HG02852 (cell line): ENCODE results near the gene ATG101.
"Not testable (repeated sequence)": the region's sequence is repeated elsewhere in the genome, so short reads cannot be mapped to it uniquely, and the experiment has no call there.

Source experiments
- ATAC-seq: cut with Tn5 transposase; IDR thresholded peaks from one replicate; pipeline ENCODE4 v1.9.1; 2021; ENCODE audit warnings: mild to moderate bottlenecking, moderate library complexity; ENCODE audit not compliant: unreplicated experiment

Gene ATG101

DNA sequence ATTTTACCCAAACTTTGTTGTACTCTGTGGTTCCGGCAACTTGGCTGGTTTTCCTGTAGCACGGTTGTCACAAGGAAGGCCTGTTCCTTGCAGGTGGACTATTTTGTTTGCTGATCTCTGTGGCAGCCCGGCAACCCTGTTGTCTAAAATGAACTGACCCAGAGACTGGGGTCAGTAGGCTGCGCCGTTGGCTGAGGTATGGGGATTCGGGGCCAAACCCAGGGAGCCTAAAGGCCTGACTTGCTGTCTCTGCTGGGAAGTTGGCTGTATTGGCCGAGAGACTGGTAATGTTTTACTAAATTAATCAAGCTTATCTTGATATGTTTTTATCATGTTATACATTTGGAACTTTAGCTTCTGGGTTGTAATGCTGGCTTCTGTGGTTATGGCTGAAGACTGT is 23.6 kb downstream of the ATG101 start:
- no peak for ATAC-seq

DNA sequence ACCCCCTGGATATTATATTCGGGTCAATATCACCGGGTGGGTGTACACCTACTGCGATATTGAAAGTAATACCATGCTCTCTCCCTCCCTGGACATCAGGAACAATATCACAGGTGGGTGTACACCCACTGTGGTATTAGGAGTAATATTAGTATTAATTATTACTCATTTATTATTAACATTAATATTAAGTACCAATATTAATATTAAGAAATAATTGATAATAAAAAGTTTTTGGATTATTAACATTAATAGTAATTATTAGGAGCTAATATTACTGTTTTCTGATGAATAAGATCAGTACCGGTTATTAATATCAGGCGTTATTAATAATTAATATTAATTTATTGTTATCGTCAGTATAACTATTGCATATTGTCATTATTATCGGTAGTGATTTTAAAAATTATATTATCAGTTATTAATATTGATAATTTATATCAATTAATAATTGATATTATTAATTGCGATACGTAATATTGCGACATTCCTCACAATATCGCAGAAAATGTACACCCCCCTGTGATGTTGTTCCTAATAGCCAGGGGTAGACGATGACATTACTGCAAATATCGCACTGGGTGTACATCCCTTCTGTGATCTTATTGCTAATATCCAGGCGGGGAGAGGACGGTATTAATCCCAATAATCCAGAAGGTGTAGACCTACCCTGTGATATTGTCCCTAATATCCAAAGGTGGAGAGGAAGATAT is 26.7 kb downstream of the ATG101 start:
- no peak for ATAC-seq

DNA sequence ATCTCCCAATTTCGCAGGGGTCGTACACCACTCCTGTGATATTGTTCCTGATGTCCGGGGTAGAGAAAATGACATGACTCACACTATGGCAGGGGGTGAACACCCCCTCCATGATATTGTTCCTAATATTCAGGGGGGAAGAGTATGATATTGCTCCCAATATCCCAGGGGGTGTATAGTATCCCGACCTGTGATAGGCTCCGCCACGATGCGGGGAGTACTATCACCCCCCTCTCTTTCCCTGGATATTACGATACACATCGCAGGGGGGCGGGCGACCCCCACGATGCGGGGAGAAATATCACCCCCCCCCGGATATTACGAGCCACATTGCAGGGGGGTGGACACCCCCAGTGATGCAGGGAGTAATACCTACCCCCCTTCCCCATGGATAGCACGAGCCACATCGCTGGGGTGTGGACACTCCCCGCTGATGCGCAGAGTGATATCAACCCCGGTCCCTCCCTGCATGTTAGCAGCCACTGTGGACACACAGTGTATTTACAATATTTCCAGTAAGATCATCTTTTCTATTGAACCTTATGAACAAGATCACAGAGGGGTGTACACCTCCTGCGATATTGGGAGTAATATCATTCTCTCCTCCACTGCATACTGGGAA is 27.4 kb downstream of the ATG101 start:
- no peak for ATAC-seq

DNA sequence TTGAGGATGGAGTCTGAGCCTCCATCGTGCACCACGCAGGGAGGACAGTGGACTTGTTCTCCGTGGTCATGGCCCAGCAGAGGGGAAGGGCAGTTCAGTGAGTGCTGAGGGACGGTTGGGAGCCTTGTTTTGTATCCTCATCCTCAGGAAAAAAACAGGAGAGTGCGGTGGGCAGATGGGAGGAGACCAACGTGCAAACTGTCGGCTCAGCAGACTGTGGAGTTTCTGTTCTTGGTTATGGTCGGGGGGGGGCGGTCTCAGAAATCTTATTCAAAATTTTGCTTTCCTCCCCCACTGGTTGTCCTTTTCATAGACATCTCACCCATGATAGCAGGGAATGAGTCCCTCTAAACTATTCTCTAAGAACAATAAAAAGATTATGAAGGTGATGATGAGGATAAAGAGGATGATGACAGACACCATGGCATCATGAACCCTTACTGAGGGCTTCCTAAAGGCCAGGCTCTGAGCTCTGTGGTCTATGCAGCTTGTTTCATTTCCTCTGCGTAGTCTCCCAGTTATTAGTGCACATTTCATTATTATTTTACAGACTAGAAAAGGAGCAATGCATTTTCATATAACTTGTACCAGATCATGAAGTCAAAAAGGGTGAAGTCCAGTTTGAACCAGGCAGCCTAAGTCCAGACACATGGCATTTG is 34.8 kb downstream of the ATG101 start:
- ATAC-seq = not testable (repeated sequence)

DNA sequence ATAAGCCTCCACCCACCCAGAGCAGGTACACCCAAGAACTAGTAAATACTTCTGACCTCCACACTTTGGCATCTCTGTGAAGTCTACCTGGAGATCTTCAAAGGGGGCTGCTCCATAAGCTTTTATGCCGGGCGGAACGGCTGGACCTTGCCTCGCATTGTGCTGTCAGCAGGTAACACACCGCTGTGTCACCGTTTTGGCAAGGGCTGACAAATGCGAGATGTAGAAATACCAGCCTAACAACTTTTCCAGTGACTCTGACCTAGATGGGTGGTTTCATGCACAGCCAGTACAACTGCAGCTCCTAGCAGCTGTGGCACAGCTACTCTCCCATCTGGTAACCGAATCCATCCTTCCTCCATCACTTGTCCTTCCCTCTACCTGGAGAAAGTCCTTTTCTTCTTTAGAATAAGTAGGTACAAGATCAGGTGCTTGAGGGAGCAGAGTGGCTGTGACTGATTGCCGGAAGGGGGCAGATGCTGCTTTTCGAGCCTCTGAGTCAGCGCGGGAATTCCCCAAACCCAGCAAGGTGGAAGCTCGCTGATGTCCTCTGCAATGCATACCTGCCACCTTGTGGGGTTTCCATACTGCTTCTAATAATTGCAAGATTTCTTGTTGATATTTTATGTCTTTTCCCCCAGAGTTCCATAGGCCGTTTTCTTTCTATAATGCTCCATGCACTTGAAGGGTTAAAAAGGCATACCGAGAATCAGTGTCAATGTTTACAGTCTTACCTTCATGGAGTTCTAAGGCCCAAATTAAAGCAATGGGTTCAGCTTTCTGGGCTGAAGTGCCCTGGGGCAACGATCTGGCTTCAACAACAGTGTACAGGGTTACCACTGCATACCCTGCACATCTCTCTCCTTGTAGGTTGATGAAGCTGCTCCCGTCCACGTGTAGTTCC is 46.7 kb downstream of the ATG101 start:
- not testable (repeated sequence) for ATAC-seq

DNA sequence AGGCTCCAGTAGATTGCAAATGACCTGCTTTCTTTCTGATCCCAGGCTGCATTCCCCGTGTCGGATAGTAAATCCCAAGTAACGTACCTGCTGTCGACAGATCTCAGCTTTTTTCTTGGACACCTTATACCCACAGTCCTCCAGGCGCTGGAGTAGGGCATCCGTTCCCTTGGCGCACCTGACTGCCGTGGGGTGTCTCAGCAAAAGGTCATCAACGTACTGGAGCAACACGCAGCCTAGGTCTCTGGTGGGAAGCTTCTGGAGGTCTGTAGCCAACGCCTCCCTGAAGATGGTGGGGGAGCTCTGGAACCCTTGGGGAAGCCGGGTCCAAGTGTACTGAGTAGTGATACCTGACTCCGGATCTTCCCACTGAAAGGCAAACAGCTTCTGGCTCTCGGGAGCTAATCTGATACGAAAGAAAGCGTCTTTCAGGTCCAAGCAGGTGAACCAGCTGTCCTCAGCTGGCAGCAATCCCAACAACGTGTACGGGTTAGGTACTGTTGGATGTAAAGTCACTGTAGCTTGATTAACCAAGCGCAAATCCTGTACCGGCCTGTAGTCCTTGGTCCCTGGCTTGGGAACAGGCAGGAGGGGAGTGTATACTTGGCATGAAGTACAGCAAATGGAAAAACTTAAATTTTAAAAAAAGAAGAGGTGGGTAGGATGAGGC is 48.2 kb downstream of the ATG101 start:
- peak; percentile 27 for ATAC-seq

DNA sequence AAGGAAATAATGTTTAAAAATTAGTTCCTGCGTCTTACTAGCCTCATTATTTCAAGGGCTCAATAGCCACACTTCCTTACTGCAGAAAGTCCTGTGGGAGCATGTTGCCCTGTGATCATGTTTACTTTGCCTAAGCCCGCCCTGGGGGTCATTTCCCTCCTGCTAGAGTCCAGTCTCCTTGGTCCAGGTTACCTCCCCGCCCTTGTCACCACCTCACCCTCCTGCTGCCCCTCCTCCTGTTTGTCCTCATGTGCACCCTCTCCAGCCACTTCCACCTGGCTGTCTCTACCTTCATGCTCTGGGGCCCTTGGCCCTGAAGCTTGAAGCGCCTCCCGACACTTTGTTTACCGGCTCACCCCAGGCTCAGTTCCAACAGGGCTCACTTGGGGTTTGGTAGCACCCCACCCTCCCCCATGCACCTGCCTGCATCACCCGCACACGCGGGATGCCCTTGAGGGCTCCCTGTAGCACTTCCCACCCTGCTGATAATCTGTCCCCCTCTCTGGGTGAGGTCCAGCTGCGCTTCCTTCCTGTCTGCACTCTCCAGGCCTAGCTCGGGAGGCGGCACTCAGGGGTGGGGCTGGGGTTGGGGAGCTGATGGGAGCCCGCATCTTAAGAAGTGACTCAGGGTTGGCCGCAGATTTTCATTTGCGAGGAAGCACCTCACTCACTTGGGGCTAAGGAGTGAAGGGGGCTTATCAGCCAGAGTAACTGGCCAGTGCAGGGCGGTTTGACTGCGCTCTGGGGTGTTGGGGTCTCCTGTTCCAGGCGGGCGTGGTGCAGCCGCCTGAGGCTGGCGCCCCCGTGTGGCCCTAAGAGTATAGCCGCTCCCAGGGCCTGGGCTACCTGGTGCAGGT is 49.8 kb downstream of the ATG101 start:
- ATAC-seq = no peak

DNA sequence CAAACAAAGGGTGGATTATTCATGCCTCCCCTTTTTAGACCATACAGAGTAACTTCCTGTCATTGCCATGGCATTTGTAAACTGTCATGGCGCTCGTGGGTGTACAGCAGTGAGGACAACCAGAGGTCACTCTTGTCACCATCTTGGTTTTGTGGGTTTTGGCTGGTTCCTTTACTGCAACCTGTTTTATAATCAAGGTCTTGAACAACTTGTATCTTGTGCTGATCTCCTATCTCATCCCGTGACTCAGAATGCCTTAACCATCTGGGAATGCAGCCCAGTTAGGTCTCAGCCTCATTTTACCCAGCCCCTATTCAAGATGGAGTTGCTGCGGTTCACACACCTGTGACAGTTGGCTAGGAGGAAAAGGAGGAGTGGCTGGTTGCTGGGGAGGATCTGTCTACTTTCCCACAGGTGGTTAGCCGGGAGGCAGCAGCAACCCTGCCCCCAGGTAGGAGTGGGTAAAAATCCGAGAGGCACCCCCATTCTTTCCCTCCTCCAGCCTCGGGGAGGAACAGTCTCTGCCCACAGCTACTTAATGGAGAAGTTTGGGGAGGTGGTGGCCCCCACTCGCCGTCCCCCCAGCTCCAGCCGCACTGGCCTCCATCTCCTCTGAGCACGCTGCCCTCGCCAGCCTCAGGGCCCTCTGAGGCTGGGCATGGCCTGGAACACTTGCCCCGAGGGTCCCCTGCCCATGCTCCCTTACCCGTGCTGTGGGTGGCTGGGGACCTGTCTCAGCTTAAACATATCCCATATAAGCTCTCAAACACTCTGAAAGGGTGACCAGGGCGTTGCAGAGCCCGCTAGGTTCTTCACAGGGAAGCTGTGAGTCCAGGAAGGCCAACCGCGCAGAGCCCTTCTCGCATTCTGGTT is 51.4 kb downstream of the ATG101 start:
- ATAC-seq = no peak

DNA sequence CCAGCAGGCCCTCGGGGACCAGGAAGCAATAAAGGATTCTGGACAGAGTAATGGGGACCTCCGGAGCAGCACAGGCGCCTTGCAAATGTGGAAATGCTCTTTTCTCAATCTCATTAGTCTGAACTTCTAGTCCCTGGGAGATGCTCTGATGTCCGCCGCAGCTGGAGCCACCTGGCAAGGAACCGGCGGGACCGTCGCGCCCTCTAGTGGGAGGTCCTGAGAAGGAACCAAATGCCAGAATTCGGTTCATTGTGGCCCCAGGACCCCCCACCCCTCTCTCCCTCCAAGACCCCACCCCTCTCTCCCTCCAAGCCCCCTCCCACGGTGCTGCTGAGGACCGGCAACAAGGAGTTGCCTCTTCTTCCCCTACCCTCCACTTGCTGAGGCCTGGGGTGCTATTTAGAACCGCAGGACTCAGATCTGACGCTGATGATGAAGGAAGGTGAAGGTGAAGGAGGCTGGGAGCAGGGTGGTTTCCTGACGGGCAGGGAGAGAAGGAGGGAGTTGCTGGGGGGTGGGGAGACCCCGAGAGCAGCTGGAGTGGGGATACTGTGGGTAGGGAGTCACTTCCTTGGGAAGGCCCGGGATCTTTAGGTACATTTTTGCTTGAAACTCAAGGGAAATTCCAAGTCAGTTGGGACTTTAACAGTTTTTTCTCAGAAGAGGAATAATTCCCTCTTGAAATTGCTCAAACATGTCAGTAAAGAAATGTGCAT is 52.2 kb downstream of the ATG101 start:
- no peak for ATAC-seq

DNA sequence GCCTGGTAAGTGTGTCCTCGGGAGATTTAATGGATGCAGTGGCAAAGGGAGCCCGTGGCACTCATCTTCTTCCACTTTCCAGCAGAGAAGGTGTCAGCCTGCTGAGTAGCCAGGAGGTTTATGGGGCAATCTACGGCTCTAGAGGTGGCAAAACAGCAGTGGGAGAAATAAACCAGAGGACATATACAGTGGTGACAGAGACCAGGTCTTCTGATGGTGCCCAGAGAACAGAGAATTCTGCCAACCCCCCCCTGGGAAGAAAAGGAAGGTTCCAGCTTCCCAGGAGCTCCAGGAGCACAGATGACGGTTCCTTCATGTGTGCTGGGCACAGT is 52.7 kb downstream of the ATG101 start:
- no peak for ATAC-seq

DNA sequence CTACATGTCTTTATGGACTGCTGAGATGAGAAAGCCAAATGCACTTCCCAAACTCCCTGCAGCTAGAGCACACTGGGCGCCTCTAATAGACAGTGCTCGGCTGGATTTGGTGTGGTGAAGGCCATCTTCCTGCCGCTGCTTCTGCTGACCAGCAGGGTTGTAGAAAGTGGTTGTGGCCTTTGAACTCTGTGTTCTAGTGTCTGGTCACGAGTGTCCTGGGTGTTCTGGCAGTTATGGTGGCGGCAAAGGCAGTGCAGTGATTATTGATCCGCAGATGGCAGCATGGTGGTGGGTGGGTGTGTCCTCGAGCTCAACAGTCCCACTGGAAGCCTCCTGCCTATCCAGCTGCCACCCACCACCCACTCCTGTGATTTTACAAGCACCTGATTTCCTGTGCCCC is 53.1 kb downstream of the ATG101 start:
- no peak for ATAC-seq

DNA sequence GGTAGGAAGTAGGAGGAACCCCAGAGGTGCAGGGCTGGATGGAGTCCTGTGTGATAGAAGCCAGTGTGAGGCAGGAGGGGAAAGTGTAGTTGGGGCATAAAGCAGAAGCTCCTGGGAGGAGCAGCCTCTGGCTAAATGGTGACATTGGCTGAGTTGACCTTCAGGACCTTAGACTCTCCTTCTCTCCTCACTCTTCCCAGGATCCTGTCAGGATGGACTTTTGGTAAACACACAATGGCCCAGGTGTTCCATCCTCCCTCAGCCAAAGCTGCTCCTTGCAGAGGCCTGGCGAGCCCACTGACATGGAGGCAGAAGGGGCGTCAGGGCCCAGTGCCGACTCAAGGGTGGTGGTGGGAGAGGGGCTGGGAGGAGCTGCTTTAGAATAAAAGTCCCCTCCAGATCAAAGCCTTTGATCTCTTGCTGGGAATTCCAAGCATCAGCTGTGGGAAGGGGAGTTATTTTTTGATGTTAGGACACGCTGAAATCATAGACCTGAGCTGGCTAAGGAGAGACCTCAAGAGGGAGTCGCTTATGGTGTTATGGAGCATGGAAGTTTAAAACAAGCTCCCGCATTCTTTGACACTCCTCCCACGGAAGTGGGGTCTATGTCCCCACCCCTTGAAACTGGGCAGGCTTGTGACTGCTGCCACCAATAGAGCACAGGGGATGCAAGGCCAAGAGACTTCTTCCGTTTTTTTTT is 53.9 kb downstream of the ATG101 start:
- no peak for ATAC-seq

DNA sequence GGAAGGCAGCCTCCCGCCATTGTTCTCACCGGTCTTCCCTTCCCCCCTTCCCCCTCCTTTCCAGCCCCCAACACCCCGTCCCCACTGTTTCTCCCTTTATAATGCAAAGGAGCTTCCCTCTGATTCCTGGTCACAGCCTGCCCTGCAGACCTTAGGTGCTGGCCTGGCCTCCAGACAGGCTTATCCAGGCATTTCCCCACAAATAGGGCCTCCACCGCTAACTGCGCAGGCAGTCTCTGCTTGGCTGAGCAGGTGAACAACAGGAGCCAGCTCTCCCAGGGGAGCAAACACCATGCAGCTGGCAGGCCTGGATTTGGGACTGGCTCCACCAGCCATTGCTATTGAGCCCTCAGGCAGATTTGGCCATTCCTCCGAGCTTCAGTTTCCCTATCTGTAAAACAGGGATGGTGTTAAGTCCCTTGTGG is 55.7 kb downstream of the ATG101 start:
- no peak for ATAC-seq

DNA sequence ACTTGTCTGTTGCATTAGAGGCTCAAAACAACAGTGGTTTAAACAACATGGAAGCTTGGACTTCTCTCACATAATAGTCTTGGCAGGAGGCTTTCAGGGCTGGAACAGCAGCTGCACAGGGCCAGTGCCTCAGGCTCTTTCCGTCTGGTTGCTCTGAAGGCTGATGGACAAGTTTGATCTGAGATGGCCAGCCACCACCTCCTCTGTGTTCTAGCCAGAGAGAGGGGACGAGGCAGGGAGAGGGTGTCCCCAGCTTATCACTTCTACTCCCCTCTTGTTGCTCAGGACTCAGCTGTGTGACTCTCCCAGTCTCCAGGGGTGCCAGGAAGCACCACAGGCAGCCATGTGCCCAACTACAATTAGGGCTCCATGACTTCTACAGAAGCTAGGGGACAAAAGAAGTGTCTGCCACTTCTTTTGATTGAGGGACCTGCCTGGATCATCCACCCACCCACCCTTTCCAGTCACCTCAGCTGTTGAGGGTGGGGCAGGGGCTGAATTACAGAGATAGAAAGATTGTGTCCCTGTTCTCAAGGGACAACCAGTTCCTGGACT is 56.3 kb downstream of the ATG101 start:
- no peak for ATAC-seq
